OCI-LY1 (cell line): ENCODE data around the gene ZNF629.
A peak's percentile ranks its signal among the peaks of the same experiment; 100 is the strongest.

Source experiments
- H2AFZ ChIP-seq: fragments of 200-600 bp; sonication (generic), shearing (Covaris generic); 2 replicates; pipeline ENCODE4 v1.6.0; 2014; ENCODE audit warnings: antibody characterized with exemption, mild to moderate bottlenecking, low read length
- H3F3A ChIP-seq: fragments of 200-600 bp; sonication (generic), shearing (Covaris generic); 2 replicates; pipeline ENCODE4 v1.6.0; 2014; ENCODE audit warnings: mild to moderate bottlenecking, antibody characterized with exemption, low read length, moderate library complexity; ENCODE audit not compliant: insufficient read depth
- H3K27ac ChIP-seq: fragments of 200-600 bp; sonication (generic); 2 replicates; pipeline ENCODE4 v1.5.1; 2014; ENCODE audit warnings: low read length, mixed run types, mild to moderate bottlenecking, low read depth; ENCODE audit not compliant: poor library complexity, severe bottlenecking
- H3K27me3 ChIP-seq: fragments of 200-600 bp; sonication (generic); 2 replicates; pipeline ENCODE4 v1.6.0; 2014; ENCODE audit warnings: antibody characterized with exemption, mild to moderate bottlenecking, low read length, moderate library complexity; ENCODE audit not compliant: insufficient read depth
- H3K36me3 ChIP-seq: fragments of 200-600 bp; sonication (generic); 2 replicates; pipeline ENCODE4 v1.6.1; 2014; ENCODE audit warnings: mild to moderate bottlenecking, antibody characterized with exemption, low read length, moderate library complexity, mixed read lengths; ENCODE audit not compliant: insufficient read depth
- H3K4me1 ChIP-seq: fragments of 200-600 bp; sonication (generic); 2 replicates; pipeline ENCODE4 v1.5.1; 2014; ENCODE audit warnings: mild to moderate bottlenecking, low read length, moderate library complexity; ENCODE audit not compliant: insufficient read depth, severe bottlenecking
- H3K4me2 ChIP-seq: fragments of 200-600 bp; sonication (generic), shearing (Covaris generic); 2 replicates; pipeline ENCODE4 v1.6.1; 2014; ENCODE audit warnings: low read length
- H3K4me3 ChIP-seq: fragments of 200-600 bp; sonication (generic); 2 replicates; pipeline ENCODE4 v1.5.1; 2014; ENCODE audit warnings: low read length, low read depth, mild to moderate bottlenecking, mixed read lengths; ENCODE audit not compliant: poor library complexity, severe bottlenecking
- H3K79me2 ChIP-seq: fragments of 200-600 bp; shearing (Covaris generic); 2 replicates; pipeline ENCODE4 v1.6.1; 2016; ENCODE audit warnings: mixed run types, low read length, mixed read lengths; ENCODE audit not compliant: insufficient read depth
- H3K9ac ChIP-seq: fragments of 200-600 bp; sonication (generic), shearing (Covaris generic); 2 replicates; pipeline ENCODE4 v1.6.1; 2014; ENCODE audit warnings: mild to moderate bottlenecking, low read length, mixed read lengths
- H3K9me2 ChIP-seq: fragments of 200-600 bp; sonication (generic), shearing (Covaris generic); 2 replicates; pipeline ENCODE4 v1.6.1; 2014; ENCODE audit warnings: low read depth, mild to moderate bottlenecking, low read length, mixed read lengths
- H3K9me3 ChIP-seq: fragments of 200-600 bp; shearing (Covaris generic); 2 replicates; pipeline ENCODE4 v1.6.1; 2014; ENCODE audit warnings: low read length, mixed read lengths
- H4K20me1 ChIP-seq: fragments of 200-600 bp; sonication (generic), shearing (Covaris generic); 2 replicates; pipeline ENCODE4 v1.6.0; 2016; ENCODE audit warnings: mild to moderate bottlenecking, low read length; ENCODE audit not compliant: insufficient read depth
- CTCF ChIP-seq: fragments of 200-600 bp; sonication (generic), shearing (Covaris generic); IDR thresholded peaks from 2 replicates; pipeline ENCODE4 v1.5.1; 2017; ENCODE audit warnings: mild to moderate bottlenecking, antibody characterized with exemption, low read length, moderate library complexity, mixed read lengths
- EZH2 ChIP-seq: fragments of 200-600 bp; sonication (generic), shearing (Covaris generic); IDR thresholded peaks from 2 replicates; pipeline ENCODE4 v1.8.0; 2017; ENCODE audit warnings: borderline replicate concordance, mixed run types, mild to moderate bottlenecking, antibody characterized with exemption, low read length, moderate library complexity, mixed read lengths

The ZNF629 gene

GRCh38 chr16:30802936-30803335, 15.9 kb upstream of the ZNF629 start:
- no peak overlapping the region for H3K9ac ChIP-seq

GRCh38 chr16:30797670-30798309, 10.8 kb upstream of the ZNF629 start:
- Histone ChIP-seq H2AFZ (no peak overlapping the region), H3K9me2 (no peaks in the 10 kb centered on the region), H4K20me1 (no peaks in the 10 kb centered on the region), H3K9me3 (no peaks in the 10 kb centered on the region), H3F3A (no peaks in the 10 kb centered on the region), H3K4me2 (no peak overlapping the region), H3K4me3 (no peak overlapping the region), H3K4me1 (no peaks in the 10 kb centered on the region), H3K27ac (no peak overlapping the region), H3K79me2 (no peaks in the 10 kb centered on the region), H3K36me3 (no peaks in the 10 kb centered on the region), H3K9ac (no peak overlapping the region), H3K27me3 (peaks cover 8% of the 10 kb centered on the region)
- no peak for TF ChIP-seq EZH2
- TF ChIP-seq CTCF: peak; percentile 26

More at GRCh38 chr16:30802936-30803335, 15.9 kb upstream of the ZNF629 start:
- no peak overlapping the region for H3K4me3 ChIP-seq
- no peaks in the 10 kb centered on the region for H3K79me2 ChIP-seq
- H3K27me3 ChIP-seq: no peaks in the 10 kb centered on the region; the same call in 1 of the 2 replicates
- H3K4me1 ChIP-seq: peaks cover 8% of the 10 kb centered on the region
- H3K27ac ChIP-seq: no peak overlapping the region
- no peaks in the 10 kb centered on the region for H3K36me3 ChIP-seq
- H3K4me2 ChIP-seq: no peak overlapping the region
- H2AFZ ChIP-seq: no peak overlapping the region
- H3K9me2 ChIP-seq: no peaks in the 10 kb centered on the region
- no peaks in the 10 kb centered on the region for H3K9me3 ChIP-seq
- no peaks in the 10 kb centered on the region for H3F3A ChIP-seq
- no peaks in the 10 kb centered on the region for H4K20me1 ChIP-seq
- TF ChIP-seq EZH2 (no peak), CTCF (no peak)

- no peak overlapping the region for H2AFZ ChIP-seq
Measured at GRCh38 chr16:30794634-30795033, 7.6 kb upstream of the ZNF629 start.

More at GRCh38 chr16:30794634-30795033, 7.6 kb upstream of the ZNF629 start:
- H3K36me3 ChIP-seq: no peaks in the 10 kb centered on the region
- H3K9me2 ChIP-seq: no peaks in the 10 kb centered on the region
- H3K4me1 ChIP-seq: no peaks in the 10 kb centered on the region
- TF ChIP-seq EZH2 (no peak), CTCF (no peak)
- H3K79me2 ChIP-seq: no peaks in the 10 kb centered on the region
- peaks cover 11% of the 10 kb centered on the region; the same call in 1 of the 2 replicates for H3K27me3 ChIP-seq
- H3K27ac ChIP-seq: no peak overlapping the region
- no peaks in the 10 kb centered on the region for H3F3A ChIP-seq
- H3K9me3 ChIP-seq: no peaks in the 10 kb centered on the region
- H3K4me2 ChIP-seq: no peak overlapping the region
- H3K9ac ChIP-seq: no peak overlapping the region
- no peaks in the 10 kb centered on the region for H4K20me1 ChIP-seq
- no peak overlapping the region for H3K4me3 ChIP-seq
